Right lobe of liver (tissue), 6 donors: ENCODE measurements around the gene THAP4. TPM values are rescaled to one million over a fixed set of nuclear protein-coding genes. Genes with fewer than 3 reads are reported as not detected.
A peak's percentile ranks its signal among the peaks of the same experiment; 100 is the strongest.

Experiments used
- ATAC-seq, 4 donors: fragments of 200-7000 bp; cut with Tn5 transposase; one replicate each; pipeline ENCODE4 v1.9.1; 2020; ENCODE audit warnings: mild to moderate bottlenecking in 4 of 4, moderate library complexity in 4 of 4
- DNase-seq, 3 donors: peaks; one replicate each; pipeline ENCODE4 v3.0.0-alpha.2; 2020
- H3K27ac ChIP-seq, 3 donors: fragments of 200-600 bp; one replicate each; pipeline ENCODE4 v1.8.0; 2022
- H3K27me3 ChIP-seq, 2 donors: fragments of 200-600 bp; one replicate each; pipeline ENCODE4 v1.8.0; 2022
- H3K36me3 ChIP-seq, 4 donors: fragments of 200-600 bp; sonication (generic) in 1 of 4; one replicate each; pipeline versions ENCODE4 v1.5.1 to v1.8.0; 2017 to 2022; ENCODE audit warnings: control low read depth in 1 of 4
- H3K4me1 ChIP-seq, 4 donors: fragments of 200-600 bp; sonication (generic) in 1 of 4; one replicate each; pipeline versions ENCODE4 v1.5.1 to v1.8.0; 2017 to 2022; ENCODE audit warnings: control low read depth in 1 of 4
- H3K4me3 ChIP-seq, 3 donors: fragments of 200-600 bp; one replicate each; pipeline ENCODE4 v1.8.0; 2022
- H3K9me3 ChIP-seq, 4 donors: fragments of 200-600 bp; sonication (generic) in 1 of 4; one replicate each; pipeline versions ENCODE4 v1.5.1 to v1.8.0; 2017 to 2022; ENCODE audit warnings: control low read depth in 1 of 4
- CTCF ChIP-seq, 4 donors: fragments of 200-600 bp in 3 of 4; fragments of 450-650 bp in 1 of 4; IDR thresholded peaks; one replicate each; pipeline versions ENCODE4 v1.5.1 to v1.8.0; 2016 to 2022; ENCODE audit warnings: antibody characterized with exemption in 4 of 4, mild to moderate bottlenecking in 2 of 4
- POLR2A ChIP-seq: fragments of 450-650 bp; IDR thresholded peaks from one replicate; pipeline ENCODE4 v1.6.1; 2017; ENCODE audit warnings: antibody characterized with exemption, mild to moderate bottlenecking
- WGBS: methylation state at CpG from one replicate; pipeline ENCODE4 v1.1.6; 2018; ENCODE audit warnings: low coverage, low lambda C conversion rate; ENCODE audit not compliant: insufficient coverage; ENCODE audit errors: missing lambda C conversion rate; 5-methylcytosine and 5-hydroxymethylcytosine counted together
- intact Hi-C, 2 donors: fragments of 100-400 bp; cut with DNase I; formaldehyde crosslinking; loops; one replicate each; pipeline versions ENCODE4 v1.11.2 to v1.14.1; 2022
- total RNA-seq, 6 experiments: library from RNA; depleted of rRNA in 2 of 6; stranded (reverse); fragments of >200 nt in 2 of 6; fragmentation: NEBNext Ultra II Directional in 3 of 6; extraction: Animal tissue kit (Norgen Biotek cat#: 25700) in 3 of 6; gene quantifications; one replicate each; pipeline versions ENCODE4 v1.1.0 to v1.2.4, GENCODE V29; 2016 to 2023
- donor health status: DM: no; HTN: yes; CAD: no.
- donor health status: DM: no; HTN: no; CAD: no.
- donor health status: DM: no; HTN: no; CAD: no.
- donor health status: DM: no; HTN: yes; CAD: no.
- donor health status: DM: no; HTN: yes; CAD: no.

The THAP4 gene
- total RNA-seq, 6 experiments from 2014 or later = 22.1 to 39.2 (median 25.0) TPM

- peaks cover 0 to 30% (median 9%) of the 10 kb centered on the region in 4 donors for H3K36me3 ChIP-seq
- intact Hi-C loops = no loop called here
- H3K27ac ChIP-seq = no peak overlapping the region
- H3K4me1 ChIP-seq = peaks cover 0 to 8% (median 0%) of the 10 kb centered on the region in 4 donors
- no peaks in the 10 kb centered on the region for H3K9me3 ChIP-seq
- TF ChIP-seq CTCF (IDR thresholded peaks at IDR 0.05) = no peak
- no peak for TF ChIP-seq POLR2A
- no peaks in the 10 kb centered on the region for H3K27me3 ChIP-seq
- no peak overlapping the region for H3K4me3 ChIP-seq
- no peak for ATAC-seq
- 98% methylated on average over 9 of the region's 9 CpGs for WGBS
- DNase-seq = no peak
Measured at GRCh38 chr2:241652142-241652541, 15.2 kb upstream of the THAP4 start.

- H3K36me3 ChIP-seq = peaks cover 0 to 25% (median 3%) of the 10 kb centered on the region in 4 donors
- DNase-seq (no peak), ATAC-seq (no peak)
- WGBS = 92% methylated on average over 4 of the region's 6 CpGs
- no peak overlapping the region for H3K27ac ChIP-seq
- H3K4me1 ChIP-seq = peaks cover 0 to 8% (median 0%) of the 10 kb centered on the region in 4 donors
- no peaks in the 10 kb centered on the region for H3K9me3 ChIP-seq
- intact Hi-C loops = no loop called here
- no peaks in the 10 kb centered on the region for H3K27me3 ChIP-seq
- H3K4me3 ChIP-seq = no peak overlapping the region
- TF ChIP-seq CTCF (IDR thresholded peaks at IDR 0.05) (no peak), POLR2A (no peak)
Measured at GRCh38 chr2:241649927-241650326, 13.0 kb upstream of the THAP4 start.

- H3K4me3 ChIP-seq = no peak overlapping the region
- H3K27ac ChIP-seq = no peak overlapping the region
- WGBS = 57% methylated on average over 1 of the region's 4 CpGs
- intact Hi-C loops = no loop called here
- no peak for TF ChIP-seq CTCF (IDR thresholded peaks at IDR 0.05)
- no peak for TF ChIP-seq POLR2A
- peaks cover 0 to 19% (median 0%) of the 10 kb centered on the region in 4 donors for H3K36me3 ChIP-seq
- H3K27me3 ChIP-seq = no peaks in the 10 kb centered on the region
- H3K4me1 ChIP-seq = peaks cover 0 to 8% (median 0%) of the 10 kb centered on the region in 4 donors
- ATAC-seq (peak in 3 of 4 donors; percentile 22 to 45 (median 44)), DNase-seq (no peak)
- H3K9me3 ChIP-seq = no peaks in the 10 kb centered on the region
Measured at GRCh38 chr2:241649404-241649803, 12.4 kb upstream of the THAP4 start.

GRCh38 chr2:241648453-241648852 is 11.5 kb upstream of the THAP4 start:
- ATAC-seq (no peak), DNase-seq (no peak)
- H3K36me3 ChIP-seq = peaks cover 0 to 19% (median 0%) of the 10 kb centered on the region in 4 donors
- H3K27ac ChIP-seq = no peak overlapping the region
- no peaks in the 10 kb centered on the region for H3K9me3 ChIP-seq
- TF ChIP-seq POLR2A (no peak), CTCF (IDR thresholded peaks at IDR 0.05) (no peak)
- intact Hi-C loops = no loop called here
- WGBS = 88% methylated on average over 5 of the region's 6 CpGs
- no peaks in the 10 kb centered on the region for H3K27me3 ChIP-seq
- H3K4me3 ChIP-seq = no peak overlapping the region
- H3K4me1 ChIP-seq = peaks cover 0 to 8% (median 0%) of the 10 kb centered on the region in 4 donors
